ENCODE results near the gene GNAS.

The GNAS gene

GRCh38 chr20:58899512-58899911 lies 47.0 kb downstream of the GNAS start:
- no peak for DNase-seq

GRCh38 chr20:58900397-58900796 lies 47.9 kb downstream of the GNAS start:
- DNase-seq, result no peak

DNA sequence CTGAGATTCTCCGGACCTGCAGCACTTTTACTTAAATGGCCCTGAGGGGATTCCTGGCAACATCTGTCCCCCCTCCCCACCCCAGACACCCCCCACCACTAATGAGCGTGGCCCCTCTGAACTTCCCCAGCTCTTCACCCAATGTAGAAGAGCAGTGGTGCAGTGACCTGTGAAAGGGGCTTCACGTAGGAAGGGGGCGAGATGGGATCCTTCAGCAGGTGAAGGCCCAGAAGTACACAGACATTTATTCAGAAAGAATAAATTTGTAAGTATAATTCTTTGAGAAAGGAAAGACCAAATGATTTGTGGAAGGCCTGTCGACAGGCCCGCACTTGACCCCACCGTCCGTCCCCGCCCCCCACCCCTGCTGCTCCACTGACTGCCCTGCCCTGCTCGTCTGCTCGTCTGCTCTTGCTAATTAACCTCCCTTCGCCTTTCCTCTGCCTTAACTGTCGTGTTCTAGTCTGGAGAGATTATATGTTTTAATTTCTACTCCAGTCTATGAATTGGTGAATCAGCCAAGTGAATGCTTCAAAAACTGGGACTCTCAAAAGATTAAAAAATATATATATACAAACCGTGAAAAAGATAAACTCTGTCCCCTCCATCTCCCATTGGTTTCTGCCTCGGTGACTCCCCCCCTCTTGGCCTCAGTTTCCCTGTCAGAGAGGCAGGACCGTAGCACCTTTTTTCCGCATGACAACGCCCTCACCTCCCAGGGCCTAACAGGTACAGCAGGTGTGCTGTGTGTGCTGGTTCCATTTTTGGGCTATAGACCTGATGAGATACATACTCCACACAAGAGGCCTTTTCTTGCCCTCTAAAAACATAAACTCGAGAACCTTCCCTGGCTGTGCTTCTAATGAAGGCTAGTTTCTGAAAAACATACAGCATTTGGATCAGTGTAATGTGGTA lies 49.2 kb downstream of the GNAS start:
- no peak for DNase-seq

- DNase-seq, result no peak
Measured at GRCh38 chr20:58903614-58904013, 51.1 kb downstream of the GNAS start.

- DNase-seq, result no peak
Measured at GRCh38 chr20:58905236-58905635, 52.7 kb downstream of the GNAS start.

DNA sequence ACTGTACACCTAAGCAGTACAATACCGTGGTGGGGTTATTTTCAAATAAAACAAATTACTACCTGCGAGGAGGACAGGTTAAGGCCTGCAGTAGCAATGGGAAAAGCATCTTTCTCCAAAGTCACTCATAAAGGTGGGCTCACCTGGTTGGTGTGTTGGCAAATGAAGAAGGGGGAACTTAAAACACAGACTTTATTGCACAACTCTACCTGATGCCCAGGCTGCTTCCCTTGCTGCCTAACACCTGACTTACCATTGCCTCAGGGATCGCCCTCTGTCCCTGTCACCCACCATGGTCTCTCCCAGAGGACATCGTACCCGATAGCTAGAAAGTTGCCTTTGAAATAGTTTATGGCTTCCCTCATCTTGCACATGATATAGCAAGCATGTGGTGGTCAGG lies 53.6 kb downstream of the GNAS start:
- DNase-seq, result no peak

- DNase-seq, result peak in 1 of 5 experiments; percentile 24
Measured at GRCh38 chr20:58906894-58907293, 54.4 kb downstream of the GNAS start.

DNA sequence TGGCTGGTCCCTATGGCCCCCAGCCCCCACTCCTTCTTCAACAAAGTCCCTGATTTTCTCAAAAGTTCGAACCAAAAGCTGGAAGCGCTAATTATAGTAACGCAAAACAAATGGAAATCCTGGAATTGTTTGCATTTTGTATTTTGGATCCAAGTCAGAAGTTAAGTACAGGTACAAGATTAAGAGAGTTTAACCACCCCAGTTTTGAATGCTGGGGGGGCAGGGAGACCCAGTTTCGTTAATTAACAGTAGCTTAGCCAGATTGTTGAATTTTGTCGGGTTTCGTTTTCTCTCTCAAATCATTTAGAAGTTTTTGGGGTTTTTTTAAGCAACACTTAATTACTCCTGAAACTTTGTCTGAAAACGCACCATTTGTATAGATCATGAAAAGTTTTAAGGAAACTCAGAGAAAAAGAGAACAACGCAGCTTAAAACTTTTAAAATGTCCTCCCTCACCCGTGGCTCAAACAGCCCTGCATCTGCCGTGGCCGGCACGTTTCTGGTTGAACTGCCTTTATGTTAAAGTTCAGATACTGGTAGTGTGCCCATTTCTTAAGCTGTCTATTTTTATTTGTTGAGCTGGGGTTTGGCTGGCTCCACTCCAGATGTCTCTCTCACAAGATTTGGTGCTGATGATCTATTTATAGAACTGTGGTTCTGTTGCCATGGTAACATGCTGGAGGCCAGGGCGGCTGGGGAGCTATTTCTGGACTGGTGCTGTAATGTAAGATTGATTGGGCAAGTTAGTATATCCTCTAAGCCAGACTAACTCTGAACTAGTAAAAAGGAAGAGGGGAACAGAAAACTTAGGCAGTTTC lies 55.0 kb downstream of the GNAS start:
- DNase-seq, result peak in 3 of 5 experiments; percentile 41 to 78 (median 66)

DNA sequence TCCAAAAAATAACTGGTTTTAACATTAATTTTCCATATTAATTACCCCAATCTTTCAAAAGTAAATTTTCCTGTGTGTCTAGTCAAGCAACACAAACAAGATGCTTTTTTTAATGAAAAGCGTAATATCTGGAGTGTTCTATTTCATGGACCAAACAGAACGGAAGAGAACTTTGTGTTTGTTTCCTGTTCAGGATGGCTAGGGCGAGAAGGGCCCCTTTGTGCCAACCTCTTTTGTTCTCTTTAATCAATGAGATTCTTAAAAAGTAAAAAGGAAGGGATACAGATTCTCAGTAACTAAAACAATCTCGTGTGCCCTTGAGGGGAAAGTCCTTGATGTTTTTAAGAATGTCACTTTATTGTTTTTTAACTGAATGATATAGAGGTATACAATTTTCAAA lies 55.7 kb downstream of the GNAS start:
- no peak for DNase-seq

- DNase-seq, result no peak
Measured at GRCh38 chr20:58908941-58909340, 56.4 kb downstream of the GNAS start.

DNA sequence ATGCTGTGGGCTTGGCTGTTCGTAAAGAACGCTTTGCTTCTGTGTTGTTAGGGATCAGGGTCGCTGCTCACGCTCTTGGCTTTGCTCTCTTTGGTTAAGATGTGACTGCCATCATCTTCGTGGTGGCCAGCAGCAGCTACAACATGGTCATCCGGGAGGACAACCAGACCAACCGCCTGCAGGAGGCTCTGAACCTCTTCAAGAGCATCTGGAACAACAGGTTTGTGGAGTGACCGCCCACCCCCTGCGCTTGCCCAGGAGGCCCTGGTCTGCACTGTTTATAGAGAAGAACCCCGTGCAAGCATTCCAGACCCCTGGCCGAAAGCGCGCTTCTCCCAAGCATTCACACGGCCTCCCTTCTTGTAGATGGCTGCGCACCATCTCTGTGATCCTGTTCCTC lies 57.1 kb downstream of the GNAS start:
- DNase-seq, result no peak

DNA sequence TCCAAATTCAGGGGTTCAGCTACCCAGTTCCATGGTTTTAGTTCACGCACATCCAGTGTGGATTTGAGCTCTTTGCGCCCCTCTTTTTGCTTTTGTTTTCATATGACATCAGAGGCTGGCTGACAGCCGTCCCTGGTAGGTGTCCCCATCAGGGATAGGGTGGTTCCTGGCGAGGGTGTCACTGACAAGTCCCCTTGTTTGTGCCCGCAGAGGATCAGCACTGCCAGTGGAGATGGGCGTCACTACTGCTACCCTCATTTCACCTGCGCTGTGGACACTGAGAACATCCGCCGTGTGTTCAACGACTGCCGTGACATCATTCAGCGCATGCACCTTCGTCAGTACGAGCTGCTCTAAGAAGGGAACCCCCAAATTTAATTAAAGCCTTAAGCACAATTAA lies 58.0 kb downstream of the GNAS start:
- no peak for DNase-seq

DNA sequence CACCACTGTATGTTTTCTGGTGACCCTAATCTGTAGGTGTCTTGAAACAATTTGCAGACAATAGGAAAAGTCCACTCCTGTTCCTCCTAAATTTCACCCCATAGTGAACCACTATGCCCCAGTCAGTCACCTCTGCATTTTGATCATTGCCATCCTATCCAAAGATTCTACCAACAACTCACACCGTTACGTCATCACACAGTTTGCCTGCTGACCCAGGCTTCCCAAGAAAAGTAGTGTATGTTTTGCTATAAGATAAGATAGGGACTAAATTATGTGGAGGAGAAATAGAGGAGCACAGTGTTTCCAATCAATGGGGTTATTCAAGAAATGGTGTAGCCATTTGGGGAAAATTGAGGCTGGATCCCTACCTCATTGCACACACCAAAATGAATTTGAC lies 58.8 kb downstream of the GNAS start:
- DNase-seq, result no peak

- no peak for DNase-seq
Measured at GRCh38 chr20:58911970-58912369, 59.5 kb downstream of the GNAS start.

DNA sequence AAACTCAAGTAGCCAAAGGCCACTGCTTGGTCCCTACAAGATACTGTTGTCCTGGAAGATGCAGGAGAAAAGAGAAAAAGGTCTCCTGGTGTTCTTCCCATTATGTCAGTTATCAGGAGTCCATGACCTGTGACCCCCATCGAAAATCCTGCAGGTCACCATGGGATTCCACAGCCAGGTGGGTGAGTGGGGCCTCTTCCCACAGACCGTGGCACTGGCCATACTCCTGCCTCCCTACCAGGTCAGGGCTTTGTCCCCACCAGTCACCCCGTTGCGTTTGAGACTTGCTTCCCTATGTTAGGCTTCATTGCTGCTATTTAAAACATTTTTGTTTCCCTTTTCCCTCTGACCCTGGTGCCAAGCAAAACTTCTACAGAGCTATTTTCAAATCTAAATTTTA lies 60.6 kb downstream of the GNAS start:
- no peak for DNase-seq

DNA sequence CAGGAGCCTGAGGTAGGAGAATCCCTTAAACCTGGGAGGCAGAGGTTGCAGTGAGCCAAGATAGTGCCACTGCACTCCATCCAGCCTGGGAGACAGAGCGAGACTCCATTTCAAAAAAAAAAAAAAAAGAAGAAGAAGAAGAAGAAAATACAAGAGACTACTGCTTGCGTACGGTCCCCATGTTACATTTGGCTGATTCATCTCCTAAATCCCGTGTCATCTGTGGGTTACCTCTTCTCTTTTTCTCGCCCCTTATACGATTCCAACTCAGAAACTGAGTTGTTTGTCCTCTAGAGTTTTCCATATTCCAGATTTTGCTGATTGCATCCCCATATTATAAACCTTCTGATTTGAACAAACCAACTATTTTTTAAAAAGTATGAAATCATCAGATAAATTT lies 66.1 kb downstream of the GNAS start:
- DNase-seq, result no peak

GRCh38 chr20:58921564-58921963 lies 69.0 kb downstream of the GNAS start:
- DNase-seq, result no peak

DNA sequence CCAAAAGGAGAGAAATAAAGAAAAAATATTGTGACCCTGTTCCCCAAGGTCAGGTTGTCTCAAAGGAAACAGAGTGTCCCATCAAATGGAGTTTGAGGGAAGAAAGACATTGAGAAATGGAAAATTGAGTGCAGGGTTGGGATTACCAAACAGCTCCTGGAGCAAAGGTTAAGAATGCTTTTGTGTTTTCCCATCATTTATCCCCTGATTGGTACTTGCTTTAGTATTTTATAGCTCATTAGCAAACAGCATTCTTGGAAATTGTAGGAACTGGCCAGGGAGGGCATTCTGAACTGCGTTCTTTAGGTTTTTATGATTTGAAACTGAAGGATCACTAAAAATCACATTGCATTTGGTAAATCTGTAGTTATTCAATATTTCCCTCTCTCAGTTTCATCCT lies 69.5 kb downstream of the GNAS start:
- no peak for DNase-seq

DNA sequence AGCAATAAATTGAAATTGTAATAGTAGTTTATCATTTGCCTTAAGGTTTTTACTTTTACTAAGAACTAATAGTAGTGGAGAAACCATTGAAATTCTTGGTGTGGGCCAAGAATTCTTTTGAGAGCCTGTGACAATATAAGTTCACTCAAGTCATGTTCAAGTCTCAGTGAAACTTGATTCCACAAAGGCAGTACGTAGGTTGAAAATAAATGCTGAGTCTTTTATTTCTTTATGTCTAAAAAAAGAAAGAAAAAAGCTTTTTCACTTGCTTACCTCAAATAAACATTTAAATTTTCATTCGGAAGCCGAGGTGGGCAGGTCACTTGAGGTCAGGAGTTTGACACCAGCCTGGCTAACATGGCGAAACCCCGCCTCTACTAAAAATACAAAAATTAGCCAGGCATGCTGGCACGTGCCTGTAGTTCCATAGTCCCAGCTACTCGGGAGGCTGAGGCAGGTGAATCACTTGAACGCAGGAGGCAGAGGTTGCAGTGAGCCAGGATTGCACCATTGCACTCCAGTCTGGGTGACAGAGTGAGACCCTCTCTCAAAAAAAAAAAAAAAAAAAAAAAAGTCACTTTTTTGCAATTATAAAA lies 70.7 kb downstream of the GNAS start:
- no peak for DNase-seq

DNA sequence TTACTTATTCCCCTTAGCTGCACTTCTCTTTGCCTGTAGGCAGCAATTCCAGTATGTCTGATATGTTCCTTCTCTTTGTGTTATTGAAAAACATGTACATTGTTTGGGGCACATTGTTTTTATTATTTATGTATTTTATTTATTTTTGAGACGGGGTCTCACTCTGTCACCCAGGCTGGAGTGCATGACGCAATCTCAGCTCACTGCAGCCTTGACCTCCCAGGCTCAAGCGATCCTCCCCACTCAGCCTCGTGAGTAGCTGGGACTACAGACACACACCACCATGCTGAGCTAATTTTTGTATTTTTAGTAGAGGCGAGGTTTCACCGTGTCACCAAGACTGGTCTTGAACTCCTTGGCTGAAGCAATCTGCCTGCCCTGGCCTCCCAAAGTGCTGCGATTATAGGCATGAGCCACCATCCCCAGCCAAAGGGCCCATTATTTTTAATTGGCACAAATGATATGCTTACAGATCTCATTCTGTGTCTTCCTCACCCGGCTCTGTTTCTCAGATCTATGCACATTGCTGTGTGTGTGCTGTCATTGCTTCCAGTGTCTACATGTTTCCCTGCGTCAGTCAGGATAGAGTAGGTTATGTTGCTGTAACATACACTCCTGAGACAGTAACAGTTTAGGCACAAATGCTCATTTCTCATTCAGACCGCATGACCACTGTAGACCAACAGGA lies 74.4 kb downstream of the GNAS start:
- DNase-seq, result no peak

DNA sequence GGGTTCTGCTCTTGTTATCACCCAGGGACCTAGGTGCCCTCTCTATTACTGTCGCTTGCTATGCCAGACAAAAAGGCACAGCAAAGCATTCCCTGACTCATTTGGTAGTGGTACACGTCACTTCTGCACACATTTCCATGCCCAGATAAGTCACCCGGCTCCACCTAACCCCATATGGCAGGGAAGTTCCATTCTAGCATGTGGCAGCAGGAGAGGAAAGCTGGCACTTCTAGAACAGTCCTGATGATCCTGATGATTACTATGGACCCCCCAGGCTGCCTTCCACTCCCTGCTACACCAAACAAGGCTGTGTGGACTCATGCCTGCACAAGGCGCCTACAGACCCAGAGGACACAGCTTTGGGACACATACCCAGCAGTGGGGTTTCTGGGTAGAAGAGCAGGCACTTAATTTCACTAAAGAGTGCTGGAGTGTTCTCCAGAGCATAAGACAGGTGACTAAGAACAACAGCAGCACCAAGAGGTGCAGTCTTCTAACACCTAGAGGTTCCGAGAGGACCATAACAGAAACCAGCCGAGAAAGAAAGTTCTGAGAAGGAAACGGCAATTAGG lies 75.1 kb downstream of the GNAS start:
- DNase-seq, result no peak

GRCh38 chr20:58930496-58930895 lies 78.0 kb downstream of the GNAS start:
- no peak for DNase-seq

DNA sequence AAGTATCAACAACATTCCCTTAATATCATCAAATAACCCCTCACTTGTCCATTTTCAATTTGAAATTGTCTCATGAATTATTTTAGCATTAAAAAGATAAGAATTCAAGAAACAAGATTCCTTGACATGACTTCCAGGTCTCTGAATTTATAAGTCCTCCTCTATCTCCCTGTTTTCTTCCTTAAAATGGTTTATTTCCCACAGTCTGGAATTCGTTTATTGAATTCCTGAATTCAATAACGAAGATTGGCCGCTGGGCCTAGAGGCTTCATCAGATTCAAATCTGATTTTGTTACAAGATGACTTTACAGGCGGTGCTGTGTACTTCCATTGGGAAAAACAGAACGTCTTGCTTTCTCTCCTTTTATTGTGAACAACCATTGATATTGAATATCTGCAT lies 79.7 kb downstream of the GNAS start:
- DNase-seq, result no peak

All from T-helper 2 cell (primary cell).